GM19099 (cell line): ENCODE results near the gene CIAO2B.

ENCODE experiments used
- POLR2A ChIP-seq: IDR thresholded peaks from 3 replicates; pipeline ENCODE4 v1.6.1; 2011; ENCODE audit warnings: low read depth; ENCODE audit not compliant: insufficient read length; ENCODE audit errors: extremely low read depth

Gene CIAO2B

DNA sequence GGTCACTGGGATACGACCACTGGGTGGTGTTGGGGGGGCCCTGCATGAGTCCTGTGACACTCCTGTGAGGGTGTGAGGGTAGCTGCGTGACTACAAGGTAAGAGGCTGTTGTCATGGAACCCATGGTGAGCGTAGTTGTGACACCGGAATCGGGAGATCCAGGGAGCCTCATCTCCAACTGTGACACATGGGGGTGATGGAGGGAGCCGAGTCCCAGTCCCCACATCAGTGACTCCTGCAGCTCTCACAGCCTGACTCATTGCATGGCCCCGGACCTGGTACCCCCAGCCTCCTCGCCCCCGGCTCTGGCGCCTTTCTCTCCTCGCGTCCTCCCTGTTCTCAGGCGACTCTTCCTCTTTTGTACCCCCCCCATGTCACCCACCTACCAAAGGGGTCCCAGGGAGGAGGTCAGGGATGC, 29.8 kb downstream of the CIAO2B start:
- TF ChIP-seq POLR2A = no peak

DNA sequence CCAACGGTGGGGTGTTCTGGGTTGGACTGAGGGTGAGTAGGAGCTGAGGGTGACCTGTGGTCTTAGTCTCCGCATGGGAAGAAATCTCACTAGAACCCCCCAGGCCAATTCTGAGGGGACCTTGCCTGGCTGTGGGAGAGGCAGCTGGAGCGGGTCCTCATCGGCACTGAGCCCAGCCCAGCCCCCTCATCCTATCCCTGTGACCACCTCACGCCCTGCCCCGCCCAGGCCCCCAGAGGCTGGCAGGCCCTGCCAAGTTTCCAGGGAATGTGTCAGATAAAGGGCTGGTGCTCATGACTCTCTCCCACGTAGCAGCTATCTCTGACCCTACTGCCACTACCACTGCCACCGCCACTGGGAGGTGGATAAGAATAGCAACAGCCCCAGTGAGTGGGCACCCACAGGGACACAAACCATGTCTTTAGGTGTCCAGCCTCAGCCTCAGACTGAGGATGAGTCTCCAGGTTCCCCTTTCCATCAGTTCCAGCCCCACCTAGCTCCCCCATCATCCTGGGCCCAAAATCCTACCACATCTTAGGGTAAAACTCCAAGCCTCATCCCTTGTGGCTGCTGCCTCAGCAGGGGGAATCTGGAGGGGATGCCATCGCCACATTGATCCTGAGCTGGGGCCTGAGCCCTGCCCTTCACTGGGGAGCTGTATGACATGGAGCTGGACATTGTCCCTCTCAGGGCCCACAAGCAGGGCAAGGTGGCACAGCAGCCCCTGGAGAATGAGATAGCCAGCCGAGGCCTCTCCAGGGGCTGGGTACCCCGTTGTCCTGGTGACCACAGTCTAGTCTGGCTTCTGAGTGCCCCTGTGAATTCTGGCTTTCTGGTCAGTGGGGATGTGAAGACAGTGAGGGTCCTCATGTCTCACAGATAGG, 30.4 kb downstream of the CIAO2B start:
- TF ChIP-seq POLR2A = no peak

DNA sequence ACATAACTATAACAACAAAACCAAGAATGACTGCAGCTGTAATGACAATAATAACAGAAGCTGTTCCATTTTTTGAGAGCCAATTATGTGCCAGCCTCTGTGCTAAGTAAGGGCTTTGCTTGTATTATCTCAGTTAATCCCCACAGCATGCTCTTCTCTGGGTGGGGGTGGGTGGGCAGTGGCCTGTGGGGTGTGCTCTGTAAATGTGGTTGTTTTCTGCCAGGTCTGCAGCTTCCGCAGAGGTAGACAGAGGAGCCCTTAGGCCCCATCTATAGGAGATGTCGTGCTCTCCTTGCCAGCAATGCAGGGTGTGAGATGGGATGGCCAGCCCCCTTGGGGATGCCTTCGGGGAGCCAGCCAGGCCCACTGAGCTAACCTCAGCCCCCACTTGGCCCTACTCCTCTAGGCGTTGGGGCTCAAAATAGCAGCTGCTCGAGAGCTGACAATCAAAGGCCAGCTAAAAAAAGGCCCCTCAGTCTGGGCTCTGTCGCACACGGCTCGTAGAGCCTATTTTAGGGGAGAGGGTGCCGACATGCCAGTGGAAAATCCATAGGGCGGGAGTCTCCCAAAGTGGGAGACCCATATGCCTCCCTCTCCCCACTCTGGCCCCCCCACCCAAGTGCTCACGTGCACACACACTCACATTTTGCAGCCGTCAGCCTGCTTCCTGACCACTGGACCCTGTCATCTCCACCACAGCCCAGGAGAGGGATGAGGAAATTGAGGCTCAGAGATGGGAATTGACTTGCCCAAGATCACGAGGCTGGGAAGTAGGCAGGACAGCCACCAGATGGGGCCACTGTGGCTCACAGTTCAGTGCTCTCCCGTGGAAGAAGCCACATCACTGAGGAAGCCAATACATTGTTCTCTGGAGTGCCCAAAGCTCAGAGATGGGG, 31.3 kb downstream of the CIAO2B start:
- no peak for TF ChIP-seq POLR2A

DNA sequence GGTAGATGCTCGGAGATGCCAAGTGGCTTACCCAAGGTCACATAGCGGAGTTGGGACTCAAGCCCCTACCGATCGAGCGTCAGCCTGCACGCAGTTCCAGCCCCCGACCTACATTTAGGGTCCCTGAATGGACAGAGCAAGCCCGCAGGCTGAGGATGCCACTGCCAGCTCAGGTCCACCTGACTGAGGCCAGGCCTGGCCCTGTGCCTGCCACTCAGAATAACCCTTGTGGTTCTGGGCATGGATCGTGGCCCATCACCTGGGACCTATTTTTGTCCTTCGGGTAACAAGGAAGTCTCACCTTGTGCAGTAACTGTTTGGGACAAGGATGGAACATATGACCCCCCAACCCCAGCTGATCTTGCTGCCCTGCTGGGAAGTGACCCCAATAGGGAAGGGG, 32.6 kb downstream of the CIAO2B start:
- no peak for TF ChIP-seq POLR2A

DNA sequence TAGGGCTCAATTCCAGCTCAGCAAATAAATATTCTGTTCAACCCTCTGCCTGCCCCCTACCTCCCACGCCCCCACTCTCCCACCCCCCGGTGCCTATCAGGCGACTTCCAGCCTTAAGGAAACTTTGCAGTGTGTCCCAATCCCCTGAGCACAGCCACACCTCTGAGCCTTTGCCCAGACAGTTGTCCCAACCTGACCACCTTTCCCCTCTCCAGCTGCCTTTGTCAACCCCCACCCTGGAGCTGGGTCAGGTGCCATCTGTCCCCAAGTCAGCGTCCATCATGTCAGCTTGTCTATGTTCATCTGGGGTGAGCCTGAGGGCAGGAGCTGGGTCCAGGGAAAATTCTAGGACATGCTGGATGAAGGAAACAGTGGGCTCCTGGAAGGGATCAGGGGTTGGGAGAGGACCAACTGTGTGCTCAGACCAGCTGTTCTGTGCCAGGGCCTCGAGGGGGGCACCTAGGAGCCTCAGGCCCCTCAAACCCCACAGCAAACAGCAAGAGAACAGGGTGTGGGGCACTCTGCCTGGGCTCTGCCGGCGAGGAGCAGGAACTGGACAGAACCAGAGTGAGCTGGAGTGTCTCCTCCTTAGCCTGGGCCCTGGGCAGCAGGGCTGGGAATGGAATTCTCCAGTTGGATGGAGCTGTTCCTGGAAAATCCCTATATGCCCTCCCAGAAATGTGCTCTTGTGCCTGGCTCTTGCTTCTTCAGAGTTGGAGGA, 33.3 kb downstream of the CIAO2B start:
- TF ChIP-seq POLR2A = no peak

DNA sequence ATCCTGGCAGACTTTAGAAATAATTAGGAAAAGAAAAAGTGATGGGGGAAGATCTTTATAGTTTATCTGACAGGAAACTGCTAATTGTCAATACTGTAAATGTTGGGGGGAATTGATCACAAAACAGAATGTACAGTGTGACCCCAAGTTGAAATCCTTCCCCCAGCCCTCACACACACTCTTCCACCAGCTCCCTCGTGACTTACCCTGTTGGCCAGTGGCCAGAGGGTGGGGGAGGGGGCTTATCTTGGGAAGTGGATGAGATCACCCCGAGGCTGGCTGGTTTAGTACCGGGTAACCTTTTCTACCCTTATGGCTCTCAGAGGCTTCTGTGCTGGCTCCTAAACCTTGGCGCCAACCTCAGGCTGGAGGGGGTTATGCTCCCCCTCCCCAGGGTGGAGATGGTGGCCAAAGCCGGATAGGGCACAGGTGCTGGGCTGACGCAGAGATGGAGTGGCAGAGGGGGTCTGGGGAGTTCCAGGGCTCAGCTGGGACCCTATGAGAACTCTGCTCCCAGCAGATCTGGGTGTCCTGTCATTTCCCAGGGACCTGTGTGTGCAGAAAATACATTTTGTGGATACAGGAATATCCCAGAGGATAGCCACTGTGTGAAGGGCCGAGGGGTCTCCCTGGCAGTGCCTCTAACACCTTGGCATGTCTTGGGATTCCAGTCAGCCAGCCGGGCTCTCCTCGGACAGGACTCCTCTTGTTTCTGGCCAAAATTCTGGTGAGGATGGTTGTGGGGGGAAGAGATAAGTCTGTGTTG, 34.1 kb downstream of the CIAO2B start:
- TF ChIP-seq POLR2A = no peak

DNA sequence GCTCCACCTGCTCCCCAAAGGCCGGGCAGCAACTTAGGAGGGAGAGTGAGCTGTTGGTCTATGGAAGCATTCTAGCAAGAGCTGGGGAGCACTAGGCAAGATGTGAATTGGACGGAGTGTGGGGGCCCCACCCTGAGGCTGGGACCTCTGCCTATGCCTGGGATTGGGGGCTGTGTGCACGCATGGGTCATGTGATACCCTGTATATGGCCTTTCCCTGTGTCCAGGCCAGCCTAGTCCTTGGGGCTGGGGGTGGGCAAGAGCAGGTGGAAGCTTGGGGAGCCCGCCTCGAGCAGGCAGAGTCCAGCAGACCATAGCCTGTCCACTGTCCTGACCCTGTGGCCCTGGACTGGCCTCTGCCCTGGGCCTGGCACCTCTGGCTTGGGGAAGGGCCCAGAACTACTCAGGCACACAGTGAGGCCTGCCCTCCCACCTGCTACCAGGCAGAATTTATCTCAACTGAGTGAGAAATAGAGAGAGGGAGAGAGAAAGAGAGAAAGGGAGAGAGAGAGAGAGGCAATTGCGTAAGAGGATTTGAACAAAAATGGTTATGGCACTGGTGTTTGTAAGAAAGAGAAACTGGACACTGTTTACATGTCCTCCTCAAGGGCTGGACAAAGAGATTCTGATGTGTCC, 34.8 kb downstream of the CIAO2B start:
- no peak for TF ChIP-seq POLR2A

DNA sequence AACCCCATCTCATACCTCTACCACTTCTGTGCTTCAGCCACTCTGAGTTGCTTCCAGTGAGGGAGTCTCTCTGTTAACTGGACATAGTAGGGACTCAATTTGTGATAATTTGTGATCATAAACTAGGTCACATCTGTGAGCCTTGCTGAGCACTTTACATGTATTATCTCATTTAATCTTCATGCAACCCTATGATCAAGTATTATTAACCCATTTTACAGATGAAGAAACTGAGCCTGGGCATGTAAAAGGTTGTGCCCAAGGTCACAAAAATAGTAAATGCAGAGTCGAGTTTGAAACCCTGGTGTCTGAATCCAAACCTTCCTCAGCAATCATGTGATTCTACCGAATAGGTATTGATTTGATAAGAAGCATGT, 35.3 kb downstream of the CIAO2B start:
- no peak for TF ChIP-seq POLR2A

DNA sequence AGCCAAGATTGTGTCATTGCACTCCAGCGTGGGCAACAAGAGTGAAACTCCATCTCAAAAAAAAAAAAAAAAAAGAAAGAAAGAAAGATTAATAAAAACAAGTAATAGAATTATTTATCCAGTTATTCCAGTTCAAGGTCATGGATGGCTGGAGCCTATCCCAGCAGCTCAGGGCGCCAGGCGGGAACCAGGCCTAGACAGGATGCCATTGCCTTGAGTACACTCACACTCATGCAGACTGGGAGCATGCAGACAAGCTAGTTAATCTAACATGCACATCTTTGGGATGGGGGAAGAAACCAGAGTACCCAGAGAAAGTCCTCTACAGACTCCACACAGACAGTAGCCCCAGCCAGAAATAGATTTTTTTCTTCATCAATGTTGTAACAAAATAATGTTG, 36.0 kb downstream of the CIAO2B start:
- no peak for TF ChIP-seq POLR2A

DNA sequence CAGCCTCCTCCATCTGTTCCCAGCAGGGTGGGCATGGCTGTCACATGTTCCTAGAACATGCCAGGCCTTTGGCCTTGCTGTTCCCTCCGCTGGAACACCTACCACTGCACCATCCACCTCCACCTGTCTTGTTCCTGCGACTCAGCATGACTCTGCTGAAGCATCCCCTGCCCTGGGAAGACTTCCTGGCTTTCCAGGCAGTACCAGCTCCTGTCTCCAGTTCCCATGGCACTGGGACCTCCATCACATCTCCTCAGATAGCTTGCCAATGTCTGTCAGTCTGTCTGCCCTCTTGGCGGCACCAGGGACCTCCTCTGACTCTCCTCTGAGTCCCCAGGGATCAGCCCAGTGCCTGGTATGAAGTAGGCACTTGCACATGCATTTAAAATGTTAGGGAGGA, 38.2 kb downstream of the CIAO2B start:
- no peak for TF ChIP-seq POLR2A

DNA sequence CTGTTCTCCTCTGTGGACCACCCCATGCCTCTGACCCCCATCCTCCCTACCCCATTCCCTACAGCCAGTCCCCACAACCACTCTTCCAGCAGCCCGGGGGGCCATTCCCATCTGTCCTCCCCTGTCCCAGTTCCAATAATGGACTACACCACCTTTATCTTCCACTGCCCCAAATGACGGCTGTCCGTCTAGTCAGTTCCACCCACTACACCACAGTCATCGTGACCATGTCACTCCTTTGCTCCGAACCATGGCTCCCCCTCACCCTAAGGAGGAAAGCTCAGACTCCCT, 38.6 kb downstream of the CIAO2B start:
- TF ChIP-seq POLR2A = no peak

DNA sequence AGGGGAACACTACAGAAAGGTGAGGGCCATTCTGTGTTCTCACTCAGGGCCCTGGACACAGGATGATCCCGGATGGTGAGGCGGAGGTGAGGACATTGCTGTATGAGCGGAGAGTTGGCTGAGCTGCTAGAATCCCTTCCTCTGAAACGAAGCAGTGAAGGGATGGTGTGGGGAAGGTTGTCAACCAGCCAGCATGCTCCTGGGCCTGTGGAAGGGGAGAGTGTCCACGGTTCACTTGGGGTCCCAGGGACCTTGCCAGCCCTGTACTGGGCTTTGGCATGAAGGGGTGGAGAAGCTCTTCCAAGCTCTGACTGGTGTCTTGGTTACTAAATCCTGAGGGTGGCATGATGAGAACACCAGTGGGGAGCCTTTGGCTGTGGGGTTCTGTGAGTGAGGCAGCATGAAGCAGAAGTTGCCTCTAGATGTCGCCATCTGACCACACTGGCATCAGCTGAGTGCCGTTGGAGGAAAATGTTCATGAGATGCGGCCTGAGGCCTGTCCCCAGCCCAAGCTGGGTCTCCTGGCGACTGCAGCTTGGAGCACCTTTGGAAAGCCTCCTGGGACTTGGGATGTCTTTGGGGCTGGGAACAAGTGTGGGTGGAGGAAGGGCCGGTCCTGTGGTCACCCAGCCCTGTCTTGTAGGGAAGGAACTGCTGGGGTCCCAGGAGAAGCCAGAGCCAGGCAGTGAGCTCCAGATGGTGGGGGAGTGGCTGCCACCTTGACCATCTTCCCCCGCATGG, 39.1 kb downstream of the CIAO2B start:
- TF ChIP-seq POLR2A = no peak

DNA sequence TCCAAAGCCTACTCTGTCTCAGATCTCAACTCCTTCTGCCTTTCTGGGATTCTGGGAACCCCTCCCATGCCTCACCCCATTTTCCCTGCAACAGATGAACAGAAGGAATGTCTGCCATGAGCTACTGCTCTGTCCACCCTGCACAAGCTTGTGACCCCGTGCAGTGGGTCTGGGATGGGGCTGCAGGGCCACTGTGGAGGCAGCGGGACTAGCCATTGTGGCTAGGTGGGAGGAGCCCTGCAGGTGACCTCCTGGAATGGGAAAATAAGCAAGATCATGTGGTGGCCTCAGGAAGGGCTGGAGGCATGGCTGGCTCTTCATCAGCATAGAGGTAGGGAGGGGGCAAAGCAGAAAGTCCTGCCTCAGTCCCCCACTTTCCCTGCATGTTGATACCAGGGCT, 40.1 kb downstream of the CIAO2B start:
- no peak for TF ChIP-seq POLR2A

DNA sequence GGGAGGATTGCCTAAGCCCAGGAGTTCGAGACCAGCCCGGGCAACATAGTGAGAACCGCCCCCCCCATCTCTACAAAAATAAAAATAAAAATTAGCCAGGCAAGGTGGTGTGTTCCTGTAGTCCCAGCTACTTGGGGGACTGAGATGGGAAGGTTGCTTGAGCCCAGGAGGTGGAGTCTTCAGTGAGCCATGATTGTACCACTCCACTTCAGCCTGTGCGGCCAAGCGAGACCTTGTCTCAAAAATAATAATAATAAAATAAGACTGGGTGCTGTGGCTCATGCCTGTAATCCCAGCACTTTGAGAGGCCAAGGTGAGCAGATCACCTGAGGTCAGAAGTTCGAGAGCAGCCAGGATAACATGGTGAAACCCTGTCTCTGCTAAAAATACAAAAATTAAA, 42.4 kb downstream of the CIAO2B start:
- no peak for TF ChIP-seq POLR2A
